ENCODE results near the gene CHPF. TPM values are rescaled to one million over a fixed set of nuclear protein-coding genes. Genes with fewer than 3 reads are reported as not detected.

Gene CHPF
- total and polyA plus RNA-seq, 2 donors (not counting 3 experiments of a cell fraction or from before 2014, with no cell fraction given), result 0.24 to 0.32 TPM

DNA sequence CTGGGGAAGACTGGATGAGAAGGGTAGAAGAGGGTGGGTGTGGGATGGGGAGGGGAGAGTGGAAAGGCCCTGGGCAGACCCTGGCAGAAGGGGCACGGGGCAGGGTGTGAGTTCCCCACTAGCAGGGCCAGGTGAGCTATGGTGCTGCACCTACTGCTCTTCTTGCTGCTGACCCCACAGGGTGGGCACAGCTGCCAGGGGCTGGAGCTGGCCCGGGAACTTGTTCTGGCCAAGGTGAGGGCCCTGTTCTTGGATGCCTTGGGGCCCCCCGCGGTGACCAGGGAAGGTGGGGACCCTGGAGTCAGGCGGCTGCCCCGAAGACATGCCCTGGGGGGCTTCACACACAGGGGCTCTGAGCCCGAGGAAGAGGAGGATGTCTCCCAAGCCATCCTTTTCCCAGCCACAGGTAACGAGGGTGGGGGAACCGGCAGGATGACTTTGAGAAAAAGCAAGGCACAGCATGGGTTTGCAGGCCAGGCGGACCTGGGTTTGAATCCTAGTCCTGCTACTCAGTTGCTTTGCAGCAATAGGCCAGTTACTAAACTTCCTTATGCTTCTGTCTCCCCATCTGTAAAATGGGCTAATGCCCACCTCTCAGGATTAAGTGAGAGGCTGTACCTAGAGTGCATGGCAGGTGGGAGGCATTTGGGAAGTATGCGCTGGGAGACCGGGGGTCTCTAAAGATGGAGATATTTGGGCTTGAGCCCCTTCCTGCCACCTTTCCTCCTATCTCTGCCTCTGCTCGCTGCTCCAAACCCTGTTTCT is 28.8 kb upstream of the CHPF start, which contains the start of gene INHA:
Gene INHA, plus strand, starts transcription at position 74 of the 765 bp plus-strand sequence. Its CDS starts 65 bp downstream, at position 139.
- no peaks in the 10 kb centered on the region for H3K36me3 ChIP-seq (ENCODE audit: control insufficient read depth in 2 of 2, extremely low read depth in 1 of 2, insufficient read depth in 2 of 2, low read length in 2 of 2)
- CTCF ChIA-PET, result interaction anchor here (1.8 to 2.8 kb wide), 2 partner anchors 12 to 29 kb away, joined by 10 to 14 read pairs; partner anchors contain the start of genes CHPF and TMEM198
- intact Hi-C loops (cut with micrococcal nuclease) (no loop called here), dilution Hi-C loops (cut with MboI; ENCODE audit: extremely low pct_ligation_motif_present, low sequenced_read_pairs) (no loop called here)
- no peaks in the 10 kb centered on the region for H3K4me1 ChIP-seq (ENCODE audit: control insufficient read depth, extremely low read depth, insufficient read depth, low read length)
- FAIRE-seq, result no peak
- H3K9me1 ChIP-seq (replicated peaks; ENCODE audit: control insufficient read depth, extremely low read depth, insufficient read depth, low read length), result no peaks in the 10 kb centered on the region
- POLR2A ChIA-PET, result no interaction called here
- no peaks in the 10 kb centered on the region for H3K79me2 ChIP-seq (ENCODE audit: control insufficient read depth, insufficient read depth, low read length)
- peak within 1 kb of the TSS in 1 of 3 experiments; percentile 75 for H3K4me3 ChIP-seq (replicated peaks in 1 of 3; ENCODE audit: insufficient read depth in 1 of 3, low read depth in 1 of 3, low read length in 3 of 3)
- H4K20me1 ChIP-seq (replicated peaks; ENCODE audit: control insufficient read depth, extremely low read depth, insufficient read depth, low read length), result no peaks in the 10 kb centered on the region
- no peak within 1 kb of the TSS for H3K27ac ChIP-seq (ENCODE audit: insufficient read depth, low read depth, low read length)
- no peaks in the 10 kb centered on the region for H3K9me3 ChIP-seq (replicated peaks; ENCODE audit: control insufficient read depth, insufficient read depth, low read length)
- no peak within 1 kb of the TSS for H3K4me2 ChIP-seq (ENCODE audit: insufficient read depth, low read length)
- H3K27me3 ChIP-seq (ENCODE audit: control insufficient read depth in 2 of 2, insufficient read depth in 2 of 2, low read length in 2 of 2), result peaks cover 22 to 31% of the 10 kb centered on the region in 2 experiments
- TF ChIP-seq POLR2AphosphoS5 (IDR thresholded peaks at IDR 0.05; ENCODE audit: insufficient read depth, low read depth, low read length), result no peak
- TF ChIP-seq FOS (IDR thresholded peaks at IDR 0.05; ENCODE audit: borderline replicate concordance, insufficient read depth, low read length), result no peak
- no peak for TF ChIP-seq POLR2A (IDR thresholded peaks at IDR 0.05; ENCODE audit: low read depth, low read length)
- no peak for TF ChIP-seq MYC (IDR thresholded peaks at IDR 0.05; ENCODE audit: low read depth, low read length)
- TF ChIP-seq, protein P1, sequence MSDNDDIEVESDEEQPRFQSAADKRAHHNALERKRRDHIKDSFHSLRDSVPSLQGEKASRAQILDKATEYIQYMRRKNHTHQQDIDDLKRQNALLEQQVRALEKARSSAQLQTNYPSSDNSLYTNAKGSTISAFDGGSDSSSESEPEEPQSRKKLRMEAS (IDR thresholded peaks at IDR 0.05; ENCODE audit: insufficient read depth, insufficient read length), result no peak
- no peak for TF ChIP-seq JUN (IDR thresholded peaks at IDR 0.05; ENCODE audit: borderline replicate concordance, insufficient read depth, insufficient read length, low read depth)
- TF ChIP-seq GATA2 (IDR thresholded peaks at IDR 0.05; ENCODE audit: insufficient read depth, insufficient read length, low read depth, low read length), result no peak
- no peak within 1 kb of the TSS for H2AFZ ChIP-seq (ENCODE audit: low read depth, low read length)
- DNase-seq (ENCODE audit: low read depth, low spot score), result no peak
- no TSS peak for BruUV-seq (replicated peaks)
- no peak within 1 kb of the TSS for H3K9ac ChIP-seq (replicated peaks; ENCODE audit: extremely low read depth, insufficient read depth, low read length)
